Measurements from ENCODE around the gene SPAG16.

GRCh38 chr2:213237251-213237650, 47.0 kb upstream of the SPAG16 start:
- TF ChIP-seq CTCF (IDR thresholded peaks at IDR 0.05; ENCODE audit: low read length) (no peak), EZH2 (IDR thresholded peaks at IDR 0.05; ENCODE audit: borderline replicate concordance, low read length) (no peak)

Data from OCI-LY1 (cell line).